Upper lobe of left lung (tissue), 6 donors: ENCODE results near the gene STAC3. TPM values are rescaled to one million over a fixed set of nuclear protein-coding genes. Genes with fewer than 3 reads are reported as not detected.
A peak's percentile ranks its signal among the peaks of the same experiment; 100 is the strongest.

Experiments used
- ATAC-seq, 2 donors: fragments of 200-7000 bp; cut with Tn5 transposase; one replicate each; pipeline ENCODE4 v1.9.1; 2022; ENCODE audit warnings: mild to moderate bottlenecking in 2 of 2, moderate library complexity in 2 of 2; ENCODE audit not compliant: low FRiP score in 2 of 2
- DNase-seq, 2 donors: peaks; one replicate each; pipeline ENCODE4 v3.0.0-alpha.2; 2019 to 2020
- H3K27ac ChIP-seq, 4 donors: fragments of 200-600 bp; sonication (generic); one replicate each; pipeline ENCODE4 v1.5.1; 2016 to 2019
- H3K27me3 ChIP-seq, 4 donors: fragments of 200-600 bp; sonication (generic); one replicate each; pipeline ENCODE4 v1.5.1; 2017 to 2019
- H3K36me3 ChIP-seq, 4 donors: fragments of 200-600 bp; sonication (generic); one replicate each; pipeline ENCODE4 v1.5.1; 2016 to 2019
- H3K4me1 ChIP-seq, 4 donors: fragments of 200-600 bp; sonication (generic); one replicate each; pipeline ENCODE4 v1.5.1; 2018 to 2019
- H3K4me3 ChIP-seq, 4 donors: fragments of 200-600 bp; sonication (generic); one replicate each; pipeline ENCODE4 v1.5.1; 2017 to 2019; ENCODE audit warnings: mild to moderate bottlenecking in 2 of 4, moderate library complexity in 1 of 4
- H3K9me3 ChIP-seq, 4 donors: fragments of 200-600 bp; sonication (generic); one replicate each; pipeline ENCODE4 v1.5.1; 2018 to 2019
- CTCF ChIP-seq, 6 experiments: fragments of 450-650 bp in 4 of 6; fragments of 200-600 bp in 2 of 6; sonication (generic) in 2 of 6; IDR thresholded peaks; one replicate each; pipeline ENCODE4 v1.5.1; 2016 to 2019; ENCODE audit warnings: antibody characterized with exemption in 6 of 6
- EP300 ChIP-seq, 4 donors: sonication (generic); formaldehyde crosslinking; IDR thresholded peaks; one replicate each; pipeline ENCODE4 v1.5.1; 2017; ENCODE audit warnings: antibody characterized with exemption in 4 of 4, control low read depth in 2 of 4
- POLR2A ChIP-seq, 4 donors: fragments of 450-650 bp; IDR thresholded peaks; one replicate each; pipeline ENCODE4 v1.5.1; 2016 to 2017; ENCODE audit warnings: antibody characterized with exemption in 4 of 4, mild to moderate bottlenecking in 2 of 4
- POLR2AphosphoS5 ChIP-seq, 2 donors: sonication (generic); formaldehyde crosslinking; IDR thresholded peaks; one replicate each; pipeline ENCODE4 v1.5.1; 2017; ENCODE audit warnings: antibody characterized with exemption in 2 of 2
- WGBS, 2 donors: methylation state at CpG; one replicate each; pipeline ENCODE4 v1.1.5; 2017 to 2018; 5-methylcytosine and 5-hydroxymethylcytosine counted together
- total RNA-seq, 6 donors: library from RNA; depleted of rRNA in 4 of 6; stranded (reverse); fragments of >200 nt in 4 of 6; gene quantifications; one replicate each; pipeline versions ENCODE4 v1.1.0 to v1.2.1, GENCODE V29; 2016 to 2021
- donor health status: DM: no; HTN: no; CAD: no; lungs with moderate emphysema.
- donor health status: DM: no; HTN: yes; CAD: no; lungs with severe emphysema.

STAC3 gene
- total RNA-seq, 6 donors from 2014 or later = 4.3 to 10.5 (median 5.6) TPM

GRCh38 chr12:57204454-57204853, 46.5 kb downstream of the STAC3 start:
- H3K27me3 ChIP-seq = no peaks in the 10 kb centered on the region
- H3K9me3 ChIP-seq = no peaks in the 10 kb centered on the region
- no peak for TF ChIP-seq POLR2A (IDR thresholded peaks at IDR 0.05)
- no peak for TF ChIP-seq CTCF (IDR thresholded peaks at IDR 0.05)
- no peak for TF ChIP-seq POLR2AphosphoS5 (IDR thresholded peaks at IDR 0.05)
- TF ChIP-seq EP300 (IDR thresholded peaks at IDR 0.05) = no peak
- WGBS, 2 donors = 92 to 93% methylated on average over 15 to 19 of the region's 19 CpGs
- H3K4me3 ChIP-seq = no peak overlapping the region
- no peak for ATAC-seq
- no peak overlapping the region for H3K27ac ChIP-seq
- H3K36me3 ChIP-seq = peaks cover 2 to 95% (median 71%) of the 10 kb centered on the region in 4 donors
- peak in 1 of 2 donors; percentile 47 for DNase-seq
- H3K4me1 ChIP-seq = no peaks in the 10 kb centered on the region

- ATAC-seq (no peak), DNase-seq (peak in 1 of 2 donors; percentile 33)
- 84 to 88% methylated on average over 11 of the region's 11 CpGs for WGBS, 2 donors
- Histone ChIP-seq H3K36me3 (peaks cover 5 to 95% (median 75%) of the 10 kb centered on the region in 4 donors), H3K9me3 (no peaks in the 10 kb centered on the region), H3K4me1 (no peaks in the 10 kb centered on the region), H3K27ac (no peak overlapping the region), H3K4me3 (no peak overlapping the region), H3K27me3 (no peaks in the 10 kb centered on the region)
- TF ChIP-seq POLR2AphosphoS5 (IDR thresholded peaks at IDR 0.05) (no peak), POLR2A (IDR thresholded peaks at IDR 0.05) (no peak), CTCF (IDR thresholded peaks at IDR 0.05) (no peak), EP300 (IDR thresholded peaks at IDR 0.05) (no peak)
These were observed 47.2 kb downstream of the STAC3 start for GRCh38 chr12:57203791-57204190.

GRCh38 chr12:57203201-57203600, 47.8 kb downstream of the STAC3 start:
- peak in 1 of 2 donors; percentile 80 for DNase-seq
- no peak for TF ChIP-seq POLR2A (IDR thresholded peaks at IDR 0.05)
- no peak for TF ChIP-seq CTCF (IDR thresholded peaks at IDR 0.05)
- no peak for TF ChIP-seq POLR2AphosphoS5 (IDR thresholded peaks at IDR 0.05)
- TF ChIP-seq EP300 (IDR thresholded peaks at IDR 0.05) = no peak
- Histone ChIP-seq H3K27ac (no peak overlapping the region), H3K9me3 (no peaks in the 10 kb centered on the region), H3K4me3 (no peak overlapping the region), H3K36me3 (peaks cover 5 to 95% (median 78%) of the 10 kb centered on the region in 4 donors), H3K27me3 (no peaks in the 10 kb centered on the region), H3K4me1 (no peaks in the 10 kb centered on the region)
- ATAC-seq = no peak
- 93 to 99% methylated on average over 13 to 26 of the region's 28 CpGs for whole genome bisulfite sequencing, 2 donors

- Histone ChIP-seq H3K4me3 (no peak overlapping the region), H3K27me3 (no peaks in the 10 kb centered on the region), H3K27ac (no peak overlapping the region), H3K4me1 (no peaks in the 10 kb centered on the region), H3K36me3 (peaks cover 5 to 96% (median 81%) of the 10 kb centered on the region in 4 donors), H3K9me3 (no peaks in the 10 kb centered on the region)
- DNase-seq (peak in 1 of 2 donors; percentile 72), ATAC-seq (no peak)
- TF ChIP-seq POLR2A (IDR thresholded peaks at IDR 0.05) (no peak), EP300 (IDR thresholded peaks at IDR 0.05) (no peak), CTCF (IDR thresholded peaks at IDR 0.05) (no peak), POLR2AphosphoS5 (IDR thresholded peaks at IDR 0.05) (no peak)
- 94 to 98% methylated on average over 16 to 17 of the region's 19 CpGs for whole genome bisulfite sequencing, 2 donors
These were observed 48.7 kb downstream of the STAC3 start for GRCh38 chr12:57202321-57202720.

- ATAC-seq = no peak
These were observed 49.4 kb downstream of the STAC3 start for GRCh38 chr12:57201631-57202030.

More at GRCh38 chr12:57201631-57202030, 49.4 kb downstream of the STAC3 start:
- H3K27me3 ChIP-seq = no peaks in the 10 kb centered on the region
- H3K4me3 ChIP-seq = no peak overlapping the region
- DNase-seq = peak in 1 of 2 donors; percentile 72
- no peaks in the 10 kb centered on the region for H3K4me1 ChIP-seq
- no peaks in the 10 kb centered on the region for H3K9me3 ChIP-seq
- H3K36me3 ChIP-seq = peaks cover 5 to 100% (median 86%) of the 10 kb centered on the region in 4 donors
- 87 to 94% methylated on average over 16 of the region's 16 CpGs for WGBS, 2 donors
- no peak for TF ChIP-seq EP300 (IDR thresholded peaks at IDR 0.05)
- no peak for TF ChIP-seq POLR2AphosphoS5 (IDR thresholded peaks at IDR 0.05)
- no peak for TF ChIP-seq CTCF (IDR thresholded peaks at IDR 0.05)
- TF ChIP-seq POLR2A (IDR thresholded peaks at IDR 0.05) = no peak
- H3K27ac ChIP-seq = no peak overlapping the region
